22Rv1 (cell line): Measurements from ENCODE around the gene GSK3B.

Source experiments
- ZFX ChIP-seq: fragments of 450-650 bp; IDR thresholded peaks from 2 replicates; pipeline ENCODE4 v1.6.1; 2017; ENCODE audit warnings: antibody characterized with exemption, borderline replicate concordance
- TF ChIP-seq, protein P1 (sequence below): fragments of 450-650 bp; IDR thresholded peaks from 2 replicates; pipeline ENCODE4 v1.5.1; 2017; ENCODE audit warnings: mild to moderate bottlenecking

DNA sequence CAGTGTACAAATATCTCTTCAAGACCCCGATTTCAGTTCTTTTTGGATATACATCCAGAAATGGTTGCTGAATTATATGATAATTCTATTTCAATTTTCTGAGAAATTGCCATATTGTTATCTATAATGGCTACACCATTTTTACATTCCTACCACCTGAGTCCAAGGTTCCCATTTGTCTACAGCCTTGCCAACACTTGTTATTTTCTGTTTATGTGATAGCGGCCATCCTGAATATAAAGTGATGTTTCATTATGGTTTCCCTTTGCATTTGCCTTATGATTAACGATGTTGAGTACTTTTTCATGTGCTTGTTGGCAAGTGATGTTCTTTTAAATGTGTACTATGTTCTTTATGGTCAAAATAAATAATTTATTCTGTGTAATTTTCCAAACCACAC lies 303.9 kb downstream of the GSK3B start:
- TF ChIP-seq, protein P1, sequence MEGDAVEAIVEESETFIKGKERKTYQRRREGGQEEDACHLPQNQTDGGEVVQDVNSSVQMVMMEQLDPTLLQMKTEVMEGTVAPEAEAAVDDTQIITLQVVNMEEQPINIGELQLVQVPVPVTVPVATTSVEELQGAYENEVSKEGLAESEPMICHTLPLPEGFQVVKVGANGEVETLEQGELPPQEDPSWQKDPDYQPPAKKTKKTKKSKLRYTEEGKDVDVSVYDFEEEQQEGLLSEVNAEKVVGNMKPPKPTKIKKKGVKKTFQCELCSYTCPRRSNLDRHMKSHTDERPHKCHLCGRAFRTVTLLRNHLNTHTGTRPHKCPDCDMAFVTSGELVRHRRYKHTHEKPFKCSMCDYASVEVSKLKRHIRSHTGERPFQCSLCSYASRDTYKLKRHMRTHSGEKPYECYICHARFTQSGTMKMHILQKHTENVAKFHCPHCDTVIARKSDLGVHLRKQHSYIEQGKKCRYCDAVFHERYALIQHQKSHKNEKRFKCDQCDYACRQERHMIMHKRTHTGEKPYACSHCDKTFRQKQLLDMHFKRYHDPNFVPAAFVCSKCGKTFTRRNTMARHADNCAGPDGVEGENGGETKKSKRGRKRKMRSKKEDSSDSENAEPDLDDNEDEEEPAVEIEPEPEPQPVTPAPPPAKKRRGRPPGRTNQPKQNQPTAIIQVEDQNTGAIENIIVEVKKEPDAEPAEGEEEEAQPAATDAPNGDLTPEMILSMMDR: no peak
- TF ChIP-seq ZFX: no peak
